HEK293 (cell line): Measurements from ENCODE around the gene TSR1.

ENCODE experiments used
- CTCF ChIA-PET: fragments of 350-600 bp; formaldehyde crosslinking; extraction: SDS; loops from one replicate; lab custom pipeline; 2021; ENCODE audit warnings: antibody characterized with exemption; lab: Yijun Ruan, JAX
- POLR2A ChIA-PET: fragments of 300-600 bp; formaldehyde crosslinking; extraction: SDS; loops from one replicate; lab custom pipeline; 2020; ENCODE audit warnings: antibody characterized with exemption, inconsistent platforms; lab: Yijun Ruan, JAX
- H3K27ac ChIP-seq: fragments of 200-500 bp; sonication (Bioruptor generic); 2 replicates; pipeline ENCODE4 v1.5.1; 2014; ENCODE audit warnings: low read depth, low read length, control low read depth, inconsistent platforms; ENCODE audit errors: extremely low read depth
- H3K36me3 ChIP-seq, 2 experiments: fragments of 200-500 bp in 1 of 2; sonication (Bioruptor generic) in 1 of 2; 1 replicate in 1 of 2; 2 replicates in 1 of 2; pipeline ENCODE4 v1.5.1; 2014 to 2017; ENCODE audit warnings: inconsistent platforms in 2 of 2, low read length in 2 of 2; ENCODE audit not compliant: control insufficient read depth in 2 of 2, insufficient read depth in 1 of 2
- H3K4me1 ChIP-seq: fragments of 200-500 bp; sonication (Bioruptor generic); 2 replicates; pipeline ENCODE4 v1.5.1; 2014; ENCODE audit warnings: mild to moderate bottlenecking, low read length, inconsistent platforms; ENCODE audit not compliant: control insufficient read depth, insufficient read depth
- H3K4me3 ChIP-seq: 2 replicates; pipeline ENCODE4 v1.5.1; 2011; ENCODE audit warnings: low read depth, mild to moderate bottlenecking, control low read depth, low read length, moderate library complexity
- H3K9me3 ChIP-seq: fragments of 200-500 bp; sonication (Bioruptor generic); 2 replicates; pipeline ENCODE4 v1.5.1; 2014; ENCODE audit warnings: low read depth, low read length, inconsistent platforms; ENCODE audit not compliant: control insufficient read depth, insufficient read depth
- IKZF3 ChIP-seq: fragments of 450-650 bp; IDR thresholded peaks from 2 replicates; pipeline ENCODE4 v1.5.0; 2018; ENCODE audit warnings: missing biosample characterization, mild to moderate bottlenecking, missing genetic modification characterization, moderate library complexity
- KLF7 ChIP-seq: fragments of 450-650 bp; formaldehyde crosslinking; IDR thresholded peaks from 2 replicates; pipeline ENCODE4 v1.5.1; 2016; ENCODE audit warnings: missing biosample characterization, missing genetic modification characterization, borderline replicate concordance
- PBX3 ChIP-seq: sonication (generic); formaldehyde crosslinking; IDR thresholded peaks from 2 replicates; pipeline ENCODE4 v1.8.1; 2022; ENCODE audit warnings: mild to moderate bottlenecking, moderate library complexity, missing genetic modification reagents
- REST ChIP-seq: fragments of 450-650 bp; formaldehyde crosslinking; IDR thresholded peaks from 2 replicates; pipeline ENCODE4 v1.5.1; 2016; ENCODE audit warnings: missing biosample characterization, missing genetic modification characterization
- ZBTB10 ChIP-seq: fragments of 450-650 bp; formaldehyde crosslinking; IDR thresholded peaks from 2 replicates; pipeline ENCODE4 v1.5.1; 2016; ENCODE audit warnings: missing biosample characterization, missing genetic modification characterization
- ZBTB17 ChIP-seq: fragments of 450-650 bp; formaldehyde crosslinking; IDR thresholded peaks from 2 replicates; pipeline ENCODE4 v1.5.1; 2016; ENCODE audit warnings: missing biosample characterization, missing genetic modification characterization
- ZBTB21 ChIP-seq: fragments of 450-650 bp; formaldehyde crosslinking; IDR thresholded peaks from 2 replicates; pipeline ENCODE4 v1.5.1; 2017; ENCODE audit warnings: missing biosample characterization, missing genetic modification characterization
- ZIC2 ChIP-seq: fragments of 450-650 bp; formaldehyde crosslinking; IDR thresholded peaks from 2 replicates; pipeline ENCODE4 v1.5.1; 2016; ENCODE audit warnings: missing biosample characterization, missing genetic modification characterization
- ZNF10 ChIP-seq: fragments of 450-650 bp; formaldehyde crosslinking; IDR thresholded peaks from 2 replicates; pipeline ENCODE4 v1.5.1; 2017; ENCODE audit warnings: missing biosample characterization, missing genetic modification characterization
- ZNF121 ChIP-seq: fragments of 450-650 bp; formaldehyde crosslinking; IDR thresholded peaks from 2 replicates; pipeline ENCODE4 v1.5.1; 2016; ENCODE audit warnings: missing biosample characterization, missing genetic modification characterization
- ZNF266 ChIP-seq: fragments of 450-650 bp; formaldehyde crosslinking; IDR thresholded peaks from 2 replicates; pipeline ENCODE4 v1.5.1; 2016; ENCODE audit warnings: missing biosample characterization, missing genetic modification characterization, low read depth
- ZNF292 ChIP-seq: fragments of 450-650 bp; formaldehyde crosslinking; IDR thresholded peaks from 2 replicates; pipeline ENCODE4 v1.5.1; 2016; ENCODE audit warnings: low read depth, missing biosample characterization, missing genetic modification characterization, borderline replicate concordance
- ZNF513 ChIP-seq: fragments of 450-650 bp; IDR thresholded peaks from 2 replicates; pipeline ENCODE4 v1.5.1; 2018; ENCODE audit warnings: missing biosample characterization, missing genetic modification characterization
- ZNF548 ChIP-seq: fragments of 450-650 bp; formaldehyde crosslinking; IDR thresholded peaks from 2 replicates; pipeline ENCODE4 v1.5.1; 2016; ENCODE audit warnings: missing biosample characterization, missing genetic modification characterization
- ZNF561 ChIP-seq: fragments of 450-650 bp; IDR thresholded peaks from 2 replicates; pipeline ENCODE4 v1.5.1; 2018; ENCODE audit warnings: missing biosample characterization, missing genetic modification characterization, borderline replicate concordance
- ZNF626 ChIP-seq: fragments of 450-650 bp; sonication (Bioruptor Pico); formaldehyde crosslinking; IDR thresholded peaks from 2 replicates; pipeline ENCODE4 v1.5.1; 2018; ENCODE audit warnings: missing biosample characterization, missing genetic modification characterization, inconsistent platforms
- ZNF670 ChIP-seq: fragments of 450-650 bp; formaldehyde crosslinking; IDR thresholded peaks from 2 replicates; pipeline ENCODE4 v1.5.1; 2016; ENCODE audit warnings: missing biosample characterization, missing genetic modification characterization, low read depth
- ZNF692 ChIP-seq: fragments of 450-650 bp; formaldehyde crosslinking; IDR thresholded peaks from 2 replicates; pipeline ENCODE4 v1.5.1; 2016; ENCODE audit warnings: missing biosample characterization, missing genetic modification characterization
- ZNF777 ChIP-seq: fragments of 450-650 bp; formaldehyde crosslinking; IDR thresholded peaks from 2 replicates; pipeline ENCODE4 v1.5.1; 2017; ENCODE audit warnings: missing biosample characterization, missing genetic modification characterization, borderline replicate concordance
- ZNF785 ChIP-seq: fragments of 450-650 bp; formaldehyde crosslinking; IDR thresholded peaks from 2 replicates; pipeline ENCODE4 v1.5.1; 2016; ENCODE audit warnings: missing biosample characterization, missing genetic modification characterization

TSR1 gene

GRCh38 chr17:2363851-2364762 is 27.9 kb upstream of the TSR1 start:
- Histone ChIP-seq H3K36me3 (peaks cover 0 to 48% of the 10 kb centered on the region in 2 experiments; a peak in 1 of 3 replicates), H3K27ac (no peak overlapping the region), H3K4me1 (peaks cover 7% of the 10 kb centered on the region), H3K4me3 (no peak overlapping the region), H3K9me3 (no peaks in the 10 kb centered on the region)
- ChIA-PET CTCF (interaction anchor here (0.6 to 4.2 kb wide), 5 partner anchors 11 to 342 kb away, joined by 3 to 20 read pairs (median 10); no protein-coding TSS in a partner anchor), POLR2A (interaction anchor here (1.1 kb wide), 1 partner anchor 28 kb away, joined by 3 read pairs; the partner anchor contains the start of gene TSR1)
- TF ChIP-seq ZNF785 (tag by site-specific recombination) (no peak), IKZF3 (tag by site-specific recombination) (no peak), ZNF292 (tag by site-specific recombination) (no peak), ZBTB17 (tag by site-specific recombination) (no peak), ZBTB21 (tag by site-specific recombination) (no peak), ZNF777 (no peak), ZBTB10 (tag by site-specific recombination) (no peak), ZIC2 (0 out of 2 replicates have a peak, but pooled peaks have one; percentile 7)

- H3K36me3 ChIP-seq: peaks cover 0 to 48% of the 10 kb centered on the region in 2 experiments; a peak in 1 of 3 replicates
- H3K9me3 ChIP-seq: no peaks in the 10 kb centered on the region
- no peak overlapping the region for H3K4me3 ChIP-seq
- H3K4me1 ChIP-seq: peaks cover 9% of the 10 kb centered on the region
- no peak overlapping the region for H3K27ac ChIP-seq
- POLR2A ChIA-PET: interaction anchor here (1.1 kb wide), 1 partner anchor 27 kb away, joined by 3 read pairs; the partner anchor contains the start of gene TSR1
- CTCF ChIA-PET: interaction anchor here (0.6 to 2.2 kb wide), 3 partner anchors 10 to 343 kb away, joined by 3 to 12 read pairs (median 4); no protein-coding TSS in a partner anchor
- TF ChIP-seq ZNF513: no peak
- TF ChIP-seq ZNF626 (tag by site-specific recombination): no peak
- no peak for TF ChIP-seq ZNF121 (tag by site-specific recombination)
- TF ChIP-seq ZNF670 (tag by site-specific recombination): no peak
- TF ChIP-seq KLF7 (tag by site-specific recombination): no peak
- no peak for TF ChIP-seq ZIC2
- no peak for TF ChIP-seq ZNF561 (tag by site-specific recombination)
- no peak for TF ChIP-seq ZNF692 (tag by site-specific recombination)
- TF ChIP-seq ZNF10 (tag by site-specific recombination): no peak
- no peak for TF ChIP-seq ZNF548 (tag by site-specific recombination)
- TF ChIP-seq ZNF266: no peak
- TF ChIP-seq REST: no peak
- TF ChIP-seq ZNF292 (tag by site-specific recombination): no peak
- no peak for TF ChIP-seq PBX3 (CRISPR knock-in tag)
Observed at GRCh38 chr17:2363318-2363717, 27.1 kb upstream of the TSR1 start.
